ENCODE measurements around the gene DGKZ.
"Not testable (repeated sequence)": the region's sequence is repeated elsewhere in the genome, so short reads cannot be mapped to it uniquely, and the experiment has no call there.

DNA sequence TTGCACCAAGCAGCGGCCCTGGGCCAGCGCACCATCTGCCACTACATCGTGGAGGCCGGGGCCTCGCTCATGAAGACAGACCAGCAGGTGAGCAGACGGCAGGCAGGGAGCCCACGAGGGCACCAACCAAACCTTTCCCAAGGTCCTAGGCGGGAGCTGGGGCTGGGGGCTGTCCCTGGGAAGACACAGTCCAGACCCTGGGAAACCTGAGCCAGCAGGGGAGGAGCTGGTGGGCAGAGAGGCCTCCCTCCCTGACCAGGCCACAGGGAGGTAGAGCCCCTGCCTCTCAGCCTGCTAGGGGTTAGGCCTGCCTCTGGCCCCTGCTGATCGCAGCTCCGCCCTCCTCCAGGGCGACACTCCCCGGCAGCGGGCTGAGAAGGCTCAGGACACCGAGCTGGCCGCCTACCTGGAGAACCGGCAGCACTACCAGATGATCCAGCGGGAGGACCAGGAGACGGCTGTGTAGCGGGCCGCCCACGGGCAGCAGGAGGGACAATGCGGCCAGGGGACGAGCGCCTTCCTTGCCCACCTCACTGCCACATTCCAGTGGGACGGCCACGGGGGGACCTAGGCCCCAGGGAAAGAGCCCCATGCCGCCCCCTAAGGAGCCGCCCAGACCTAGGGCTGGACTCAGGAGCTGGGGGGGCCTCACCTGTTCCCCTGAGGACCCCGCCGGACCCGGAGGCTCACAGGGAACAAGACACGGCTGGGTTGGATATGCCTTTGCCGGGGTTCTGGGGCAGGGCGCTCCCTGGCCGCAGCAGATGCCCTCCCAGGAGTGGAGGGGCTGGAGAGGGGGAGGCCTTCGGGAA, 32.4 kb downstream of the DGKZ start:
- TF ChIP-seq POLR2A (IDR thresholded peaks at IDR 0.05), result not testable (repeated sequence)
- TF ChIP-seq, protein P1, sequence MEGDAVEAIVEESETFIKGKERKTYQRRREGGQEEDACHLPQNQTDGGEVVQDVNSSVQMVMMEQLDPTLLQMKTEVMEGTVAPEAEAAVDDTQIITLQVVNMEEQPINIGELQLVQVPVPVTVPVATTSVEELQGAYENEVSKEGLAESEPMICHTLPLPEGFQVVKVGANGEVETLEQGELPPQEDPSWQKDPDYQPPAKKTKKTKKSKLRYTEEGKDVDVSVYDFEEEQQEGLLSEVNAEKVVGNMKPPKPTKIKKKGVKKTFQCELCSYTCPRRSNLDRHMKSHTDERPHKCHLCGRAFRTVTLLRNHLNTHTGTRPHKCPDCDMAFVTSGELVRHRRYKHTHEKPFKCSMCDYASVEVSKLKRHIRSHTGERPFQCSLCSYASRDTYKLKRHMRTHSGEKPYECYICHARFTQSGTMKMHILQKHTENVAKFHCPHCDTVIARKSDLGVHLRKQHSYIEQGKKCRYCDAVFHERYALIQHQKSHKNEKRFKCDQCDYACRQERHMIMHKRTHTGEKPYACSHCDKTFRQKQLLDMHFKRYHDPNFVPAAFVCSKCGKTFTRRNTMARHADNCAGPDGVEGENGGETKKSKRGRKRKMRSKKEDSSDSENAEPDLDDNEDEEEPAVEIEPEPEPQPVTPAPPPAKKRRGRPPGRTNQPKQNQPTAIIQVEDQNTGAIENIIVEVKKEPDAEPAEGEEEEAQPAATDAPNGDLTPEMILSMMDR (IDR thresholded peaks at IDR 0.05), result not testable (repeated sequence)

Data from Peyer's patch (tissue), 4 donors.